Gastrocnemius medialis (tissue), 4 donors: ENCODE measurements around the gene CACNA1B.

Experiments
- CTCF ChIP-seq, 5 experiments: fragments of 450-650 bp in 3 of 5; fragments of 200-600 bp in 2 of 5; sonication (generic) in 2 of 5; IDR thresholded peaks in 4 of 5; conservative IDR thresholded peaks in 1 of 5; 1 replicate in 4 of 5; 2 replicates in 1 of 5; pipeline ENCODE4 v1.5.1; 2016 to 2019; ENCODE audit warnings: antibody characterized with exemption in 5 of 5, mild to moderate bottlenecking in 3 of 5, moderate library complexity in 3 of 5
- POLR2A ChIP-seq, 2 donors: fragments of 450-650 bp; IDR thresholded peaks; one replicate each; pipeline ENCODE4 v1.6.1; 2017; ENCODE audit warnings: antibody characterized with exemption in 2 of 2, mild to moderate bottlenecking in 2 of 2, moderate library complexity in 2 of 2

GRCh38 chr9:138017200-138017599, 139.6 kb downstream of the CACNA1B start:
- TF ChIP-seq CTCF (IDR thresholded peaks at IDR 0.05 in 4 of 5, conservative IDR thresholded peaks at IDR 0.05 in 1 of 5) (no peak), POLR2A (IDR thresholded peaks at IDR 0.05) (no peak)
